Pons (tissue), 1 donor: ENCODE data around the gene SERPINB1.
A peak's percentile ranks its signal among the peaks of the same experiment; 100 is the strongest.
"Not testable (repeated sequence)": the region's sequence is repeated elsewhere in the genome, so short reads cannot be mapped to it uniquely, and the experiment has no call there.

Experiments used
- DNase-seq: peaks from one replicate; pipeline ENCODE4 v3.0.0-alpha.2; 2016; ENCODE audit warnings: low spot score

The SERPINB1 gene

DNA sequence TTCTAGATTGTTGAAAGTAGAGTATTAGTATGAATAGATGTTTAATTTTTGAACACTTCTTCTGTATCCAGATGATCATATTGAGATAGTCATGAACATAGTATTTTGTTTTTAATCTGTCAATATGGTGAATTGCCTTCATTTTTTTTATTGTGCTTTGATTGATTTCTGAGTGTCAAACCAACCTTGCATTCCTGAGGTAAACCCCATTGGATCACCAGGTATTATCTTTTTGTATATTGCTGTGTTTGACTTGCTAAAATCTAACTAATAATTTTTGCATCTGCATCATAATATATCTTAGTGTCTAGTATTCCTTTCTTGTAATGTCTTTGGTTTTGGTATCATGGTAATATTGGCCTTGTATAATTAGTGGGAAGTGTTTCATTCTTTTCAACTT lies 25.5 kb downstream of the SERPINB1 start:
- no peak for DNase-seq

DNA sequence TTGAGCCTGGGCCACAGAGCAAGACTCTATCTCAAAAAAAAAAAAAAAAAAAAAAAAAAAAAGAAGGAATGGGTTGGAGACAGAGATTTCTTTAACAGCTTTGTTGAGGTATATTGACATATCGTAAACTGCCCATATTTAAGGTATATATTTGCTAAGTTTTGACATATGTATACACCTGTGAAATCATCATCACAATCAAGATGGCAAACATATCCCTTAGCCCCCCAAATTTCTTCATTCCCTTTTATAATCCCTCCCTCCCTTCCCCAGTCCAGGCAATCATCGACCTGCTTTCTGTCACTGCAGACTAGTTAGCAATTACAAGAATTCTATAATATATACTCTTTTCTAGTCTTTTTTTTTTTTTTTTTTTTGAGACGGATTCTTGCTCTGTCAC lies 29.0 kb downstream of the SERPINB1 start:
- no peak for DNase-seq

DNA sequence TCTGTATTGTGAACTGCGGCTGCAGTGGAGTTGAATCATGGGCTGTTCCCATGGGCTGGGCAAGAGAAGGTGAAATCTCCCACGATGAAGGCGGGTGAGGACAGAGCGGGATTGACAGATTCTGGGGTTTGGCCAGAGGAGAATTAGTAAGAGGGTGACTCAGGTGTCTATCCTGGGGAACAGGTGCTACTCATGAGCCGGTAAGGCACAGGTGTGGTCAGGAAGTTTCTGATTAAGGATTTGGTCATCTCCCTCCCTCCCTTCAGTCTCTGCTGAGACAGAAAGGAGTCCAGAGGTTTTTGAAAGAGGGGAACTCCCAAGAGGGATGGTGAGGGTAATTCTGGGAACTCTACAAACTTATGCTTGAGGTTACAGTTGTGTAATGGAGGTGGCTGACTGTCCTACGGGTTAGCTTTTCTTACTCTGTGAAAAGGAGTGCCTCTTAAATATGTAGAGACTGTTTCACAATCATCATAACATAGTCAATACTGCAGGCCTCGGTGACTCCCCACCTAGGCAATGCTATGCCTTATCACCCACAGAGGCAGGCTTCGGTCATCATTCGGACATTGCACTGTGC lies 31.5 kb downstream of the SERPINB1 start:
- DNase-seq, result no peak

DNA sequence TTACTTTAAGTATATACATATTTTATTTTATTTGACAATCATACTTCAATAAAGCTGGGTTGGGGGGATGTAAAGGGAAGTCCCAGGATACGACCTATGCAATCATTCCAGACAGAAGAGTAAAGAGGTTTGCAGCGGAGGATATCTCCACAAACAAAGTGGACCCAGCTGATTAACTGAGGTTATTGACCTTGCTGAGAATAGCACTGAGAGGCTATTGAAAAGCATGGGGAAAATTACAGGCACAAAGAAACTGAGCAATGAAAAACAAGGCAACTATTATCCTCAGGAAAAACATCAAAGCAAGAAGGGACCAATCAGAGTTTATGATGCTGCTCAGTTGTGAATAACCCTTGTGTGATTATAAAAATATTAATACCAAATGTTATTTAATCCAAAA lies 32.6 kb downstream of the SERPINB1 start:
- DNase-seq, result peak; percentile 51

DNA sequence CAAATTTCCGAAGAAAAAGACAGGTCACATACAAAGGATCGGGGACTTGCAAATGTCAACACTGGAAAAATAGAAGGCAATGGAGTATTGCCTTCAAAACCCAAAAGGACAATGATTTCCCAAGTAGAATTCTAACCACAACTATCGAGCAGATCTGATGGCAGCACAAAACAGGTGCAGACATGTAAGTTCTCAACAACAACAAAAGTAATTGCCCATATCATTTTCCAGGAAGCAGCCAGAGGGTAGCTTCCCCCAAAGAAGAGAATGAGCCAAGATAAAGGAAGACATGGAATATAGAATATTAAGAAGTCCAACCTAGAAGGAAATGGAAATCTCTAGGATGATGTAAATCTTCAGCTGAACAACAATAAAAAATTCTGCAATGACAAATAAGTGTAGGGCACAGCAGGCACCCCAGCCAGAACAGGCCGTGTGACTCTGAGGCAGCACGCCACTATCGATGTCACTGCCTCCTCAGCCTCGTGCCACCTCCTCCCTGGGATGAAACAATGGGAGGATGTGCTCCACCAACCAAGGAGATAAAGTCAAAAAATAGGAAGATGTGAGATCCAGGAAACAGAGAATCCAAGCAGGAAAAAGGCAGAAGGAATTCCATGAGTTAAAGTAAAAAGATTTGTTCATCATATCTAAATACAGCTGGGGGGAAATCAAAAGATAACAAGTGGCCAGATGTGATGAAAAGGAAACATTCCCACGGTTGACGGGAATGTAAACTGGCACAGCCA lies 34.1 kb downstream of the SERPINB1 start:
- no peak for DNase-seq

DNA sequence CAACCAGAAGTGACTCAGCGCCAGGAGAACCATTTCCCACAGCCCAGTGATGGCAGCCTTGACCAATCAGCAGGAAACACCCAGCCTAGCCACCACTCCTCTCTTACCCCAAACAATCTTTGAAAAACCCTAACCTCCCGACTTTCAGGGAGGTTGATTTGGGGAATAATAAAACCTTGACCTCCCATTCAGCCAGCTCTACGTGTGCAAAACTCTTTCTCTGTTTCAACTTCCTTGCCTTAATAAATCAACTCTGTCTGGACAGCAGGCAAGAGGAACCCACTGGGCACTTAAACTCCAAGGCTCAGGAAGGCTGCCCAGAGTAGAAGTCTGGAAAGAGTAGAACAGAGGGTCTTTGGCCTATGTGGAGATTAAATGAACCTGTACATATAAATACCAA lies 35.0 kb downstream of the SERPINB1 start:
- DNase-seq, result no peak

DNA sequence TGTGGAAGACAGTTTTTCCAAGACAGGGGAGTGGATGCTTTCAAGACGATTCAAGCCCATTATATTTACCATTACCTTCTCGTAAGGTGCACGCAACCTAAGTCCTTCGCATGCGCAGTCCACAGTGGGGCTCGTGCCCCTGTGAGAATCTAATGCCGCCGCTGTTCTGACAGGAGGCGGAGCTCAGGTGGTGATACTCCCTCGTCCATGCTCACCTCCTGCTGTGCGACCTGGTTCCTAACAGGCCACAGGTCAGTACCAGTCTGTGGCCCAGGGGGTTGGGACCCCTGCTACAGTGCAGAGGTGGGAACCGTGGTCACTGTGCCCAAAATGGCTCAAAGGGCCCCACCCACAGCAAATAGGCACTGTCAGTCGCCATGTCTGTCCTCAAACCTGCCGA lies 36.6 kb downstream of the SERPINB1 start:
- no peak for DNase-seq

DNA sequence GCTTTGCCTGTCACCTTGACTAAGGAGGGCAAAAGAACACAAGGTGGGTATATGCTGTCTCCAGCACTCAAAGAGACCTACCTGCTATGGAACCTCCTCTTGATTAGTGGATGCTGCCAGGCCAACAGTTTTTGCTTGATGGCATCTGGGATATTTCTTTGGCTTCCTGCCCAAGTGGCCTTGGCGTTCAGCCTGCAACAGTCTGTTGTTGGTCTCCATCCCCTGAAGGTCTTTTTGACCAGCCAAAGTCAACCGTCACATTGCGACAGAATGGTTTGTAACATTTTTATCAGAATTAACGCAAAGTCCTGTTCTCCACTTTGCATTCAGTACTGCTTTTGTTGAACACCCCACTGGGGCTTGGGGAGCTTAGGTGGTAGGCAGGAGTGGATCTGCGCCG lies 37.1 kb downstream of the SERPINB1 start:
- no peak for DNase-seq

DNA sequence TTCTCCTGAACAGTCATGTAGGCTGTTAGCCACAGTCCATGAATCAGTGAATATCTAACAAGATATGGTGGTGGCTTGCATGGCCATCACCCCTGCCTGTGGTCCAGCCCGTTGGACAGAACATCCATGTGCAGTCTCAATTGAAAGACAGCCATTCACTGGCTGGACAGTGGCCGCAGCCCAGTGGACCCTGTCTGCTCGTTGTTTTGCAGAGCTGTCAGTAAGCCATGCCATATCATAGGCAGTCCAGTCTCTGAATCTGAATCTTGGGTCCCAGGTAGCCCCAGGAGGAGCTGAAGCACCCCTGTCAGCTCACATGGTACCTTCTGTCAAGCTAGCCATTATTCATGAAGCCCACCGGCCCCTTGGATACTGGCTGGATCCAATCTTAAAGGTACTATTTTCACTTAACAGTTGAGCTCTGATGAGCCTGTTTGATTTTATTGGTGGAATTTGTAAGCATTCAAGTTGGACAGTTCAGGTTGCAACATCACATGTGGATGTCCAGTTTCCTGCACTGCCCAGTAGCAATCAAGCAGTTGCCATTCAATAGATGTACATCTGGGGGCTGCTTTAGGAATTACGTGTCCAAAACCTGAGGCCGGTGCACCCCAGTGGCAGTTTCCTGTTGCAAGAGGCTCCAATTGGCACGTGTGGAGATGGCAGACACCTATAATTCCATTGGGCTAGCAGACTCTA lies 37.8 kb downstream of the SERPINB1 start:
- DNase-seq, result no peak

DNA sequence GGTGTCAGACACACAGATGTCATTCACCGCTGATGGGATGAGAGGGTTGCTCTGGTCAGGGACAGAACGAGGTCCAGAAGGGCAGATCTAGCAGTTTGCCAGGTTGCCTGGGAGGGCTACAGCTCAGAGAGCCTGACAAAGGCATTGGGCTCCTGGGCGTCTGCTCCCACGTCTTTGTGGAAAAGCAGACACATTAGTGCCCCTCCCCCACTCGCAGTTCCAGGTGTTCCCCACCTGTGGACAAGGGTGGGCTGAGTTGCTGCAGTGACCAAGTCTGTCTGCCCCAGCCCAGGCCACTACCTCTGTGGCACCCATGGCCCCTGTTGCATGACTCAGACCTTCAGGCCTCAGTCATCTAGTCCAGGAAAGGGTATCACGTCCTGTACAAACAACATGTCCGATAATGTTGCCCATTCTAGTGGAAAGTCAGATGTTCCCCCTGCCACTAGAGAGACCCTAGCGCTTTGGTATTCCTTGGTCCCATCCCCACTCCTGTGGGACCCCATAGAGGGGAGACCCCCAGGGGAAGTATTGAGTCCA lies 39.1 kb downstream of the SERPINB1 start:
- DNase-seq, result no peak

DNA sequence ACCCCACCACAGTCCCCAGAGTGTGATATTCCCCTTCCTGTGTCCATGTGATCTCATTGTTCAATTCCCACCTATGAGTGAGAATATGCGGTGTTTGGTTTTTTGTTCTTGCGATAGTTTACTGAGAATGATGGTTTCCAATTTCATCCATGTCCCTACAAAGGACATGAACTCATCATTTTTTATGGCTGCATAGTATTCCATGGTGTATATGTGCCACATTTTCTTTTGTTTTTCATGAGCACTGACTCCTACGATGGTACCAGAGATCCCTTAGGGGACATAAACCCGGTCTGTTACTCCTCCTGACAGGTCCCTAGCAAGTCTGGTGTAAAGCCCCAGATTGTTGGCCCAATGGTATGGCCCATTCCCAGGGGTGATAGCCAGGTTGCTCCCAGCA lies 40.0 kb downstream of the SERPINB1 start:
- not testable (repeated sequence) for DNase-seq

DNA sequence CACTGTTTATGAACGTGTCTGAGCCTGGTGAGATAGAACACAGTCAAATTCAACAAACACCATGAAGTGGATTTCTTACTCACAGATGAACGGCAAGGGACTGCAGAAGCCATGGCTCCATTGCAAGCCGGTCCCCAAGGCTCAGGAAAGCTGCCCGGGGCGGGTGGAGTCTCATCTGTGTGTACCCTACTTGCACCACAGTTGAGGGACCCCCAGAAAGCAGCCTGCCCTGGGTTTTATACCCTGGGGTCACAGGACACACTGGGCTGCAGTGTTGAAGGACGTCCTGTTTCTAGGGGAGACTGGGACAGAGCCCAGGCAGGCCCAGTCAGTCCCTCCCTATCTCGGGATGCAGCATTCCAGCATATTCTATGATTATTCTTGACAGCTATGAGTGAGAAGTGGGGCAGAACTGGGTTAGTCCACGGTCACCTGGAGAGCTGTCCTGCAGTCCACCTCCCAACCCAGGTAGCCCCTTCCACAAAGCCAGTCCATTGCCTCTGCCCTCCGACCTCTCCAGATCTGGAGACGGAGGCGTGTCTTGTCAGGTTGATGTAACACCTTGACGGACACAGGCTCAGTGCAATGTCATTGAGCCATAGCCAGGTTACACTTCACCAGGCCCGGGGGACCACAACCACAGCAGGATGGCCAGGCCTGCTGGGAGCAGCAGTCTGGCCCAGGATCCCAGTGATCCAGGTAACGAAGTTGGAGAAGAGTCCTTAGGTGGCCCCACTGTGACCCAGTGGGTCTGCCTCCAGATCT lies 40.9 kb downstream of the SERPINB1 start:
- no peak for DNase-seq

DNA sequence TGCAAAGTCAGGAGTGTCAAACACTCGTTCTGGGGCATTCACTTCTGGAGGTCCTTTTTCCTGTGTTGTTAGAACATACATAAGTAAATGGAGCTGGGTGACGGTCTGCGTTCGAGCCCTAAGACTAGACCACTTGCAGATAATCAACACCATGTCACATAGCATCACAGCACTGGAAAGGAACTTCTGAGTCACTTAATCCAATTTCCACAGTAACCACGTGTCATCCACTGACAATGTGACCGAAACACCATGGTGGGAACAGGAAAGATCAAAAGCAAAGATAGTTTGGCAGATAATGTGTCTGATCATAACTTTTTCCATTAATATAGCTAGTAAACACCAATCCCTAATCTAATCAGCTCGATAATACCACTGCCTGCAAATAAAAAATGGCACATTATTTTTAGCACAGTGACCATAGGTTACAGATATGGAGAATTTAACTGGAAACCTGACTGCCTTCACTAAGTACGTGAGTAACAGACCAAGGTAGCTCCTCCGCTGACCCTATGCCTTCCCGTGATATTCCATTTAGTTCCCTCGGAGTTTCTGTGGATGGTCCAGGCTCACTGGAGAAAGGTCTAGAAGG lies 41.6 kb downstream of the SERPINB1 start:
- DNase-seq, result no peak

DNA sequence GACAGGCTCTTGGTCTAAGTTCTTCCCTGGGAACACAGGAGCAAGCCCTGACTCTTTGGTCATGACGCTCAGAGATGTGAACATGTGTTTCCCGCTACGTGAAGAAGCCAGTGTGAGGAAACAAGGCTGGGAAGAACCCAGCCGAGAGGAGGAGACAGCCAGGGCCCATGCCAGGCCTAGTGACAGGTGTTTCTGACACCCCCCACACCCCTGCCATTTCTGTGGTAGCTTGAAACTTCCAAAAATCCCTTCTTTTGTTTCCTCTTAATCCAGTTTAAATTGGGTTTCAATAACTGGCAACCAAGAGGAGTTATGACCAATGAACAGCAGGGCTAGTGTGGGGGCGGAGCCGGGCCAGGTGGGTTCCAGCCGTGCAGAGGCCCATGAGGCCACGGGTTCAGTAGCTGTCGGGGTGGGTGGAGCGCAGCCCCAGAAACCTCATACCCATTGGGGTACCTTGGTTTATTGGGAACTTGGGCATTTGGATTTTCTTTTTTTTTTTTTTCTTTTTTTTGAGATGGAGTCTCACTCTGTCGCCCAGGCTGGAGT lies 43.0 kb downstream of the SERPINB1 start:
- no peak for DNase-seq

DNA sequence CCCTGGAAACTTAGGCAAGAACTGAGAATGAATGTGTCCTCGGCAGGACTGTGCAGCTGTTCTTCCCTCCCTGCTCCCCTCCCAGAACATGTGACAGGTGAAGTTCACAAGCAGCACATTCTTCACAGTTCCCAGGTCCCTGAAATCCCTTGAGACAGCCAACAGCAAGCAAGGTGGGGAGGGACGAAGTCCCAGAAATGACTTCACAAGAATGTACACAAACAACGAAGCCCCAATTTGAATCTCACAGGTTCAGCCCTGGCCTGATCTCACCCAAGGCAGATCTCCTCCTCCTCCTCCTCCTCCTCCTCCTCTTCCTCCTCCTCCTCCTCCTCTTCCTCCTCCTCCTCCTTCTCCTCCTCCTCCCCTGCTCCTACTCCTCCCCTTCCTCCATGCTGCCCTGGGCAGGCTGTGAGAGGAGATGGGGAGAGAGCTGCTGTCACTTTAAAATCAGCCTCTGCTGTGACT lies 44.1 kb downstream of the SERPINB1 start:
- no peak for DNase-seq

DNA sequence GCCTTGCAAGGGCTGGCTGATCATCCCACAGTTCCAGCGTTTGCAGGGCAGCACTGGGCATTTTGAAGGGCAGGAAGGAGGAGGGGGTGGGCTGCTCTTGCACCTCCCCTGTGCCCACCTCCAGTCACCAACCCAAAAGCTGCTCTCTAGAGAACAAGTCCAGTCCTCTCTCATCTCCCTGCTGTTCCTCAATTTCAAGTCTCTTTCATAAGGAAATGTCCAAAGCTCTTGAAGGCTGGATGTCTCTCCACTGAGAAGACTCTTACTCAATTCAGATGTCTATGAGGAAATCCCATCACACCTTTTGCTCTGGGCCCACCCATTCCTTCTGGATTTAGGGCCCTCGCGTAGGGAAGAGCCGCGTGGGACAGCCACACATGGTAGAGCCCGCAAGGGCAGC lies 44.8 kb downstream of the SERPINB1 start:
- no peak for DNase-seq

DNA sequence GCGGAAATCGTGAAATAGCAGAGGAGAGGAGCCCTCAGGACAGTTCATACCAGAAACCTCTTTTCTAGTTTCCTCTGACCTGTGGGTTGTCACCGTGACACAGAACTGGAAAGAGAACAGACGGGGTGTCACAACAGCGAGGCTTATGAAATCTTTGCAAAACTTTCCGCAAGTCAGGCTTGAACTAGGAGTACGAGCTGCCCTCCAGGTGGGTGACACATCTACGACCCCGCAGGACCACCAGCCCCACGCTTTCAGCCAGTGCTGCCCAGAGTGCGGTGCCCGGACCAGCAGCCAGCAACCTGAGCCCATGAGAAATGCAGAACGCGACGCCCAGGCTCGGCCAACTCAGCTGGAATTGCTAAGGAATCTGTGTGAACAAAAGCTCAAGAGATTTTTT lies 45.7 kb downstream of the SERPINB1 start:
- no peak for DNase-seq

DNA sequence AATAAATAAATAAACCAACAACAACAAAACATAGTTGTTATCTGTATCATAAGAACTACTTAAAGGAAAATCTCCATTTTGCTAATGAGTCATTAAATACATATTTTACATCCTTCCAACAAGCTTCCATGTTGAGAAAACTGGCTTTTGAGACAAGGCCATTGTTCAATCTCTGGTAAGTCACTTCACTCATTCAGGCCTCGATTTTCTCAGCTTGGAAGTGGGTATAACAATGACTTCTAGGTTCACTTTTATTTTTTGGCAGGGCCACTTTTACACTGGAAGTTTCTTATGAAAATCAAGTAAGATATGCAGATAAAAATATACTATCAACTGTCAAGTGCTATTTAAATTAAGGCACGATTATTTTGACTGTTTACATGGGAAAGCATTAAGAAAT lies 46.5 kb downstream of the SERPINB1 start:
- DNase-seq, result no peak

DNA sequence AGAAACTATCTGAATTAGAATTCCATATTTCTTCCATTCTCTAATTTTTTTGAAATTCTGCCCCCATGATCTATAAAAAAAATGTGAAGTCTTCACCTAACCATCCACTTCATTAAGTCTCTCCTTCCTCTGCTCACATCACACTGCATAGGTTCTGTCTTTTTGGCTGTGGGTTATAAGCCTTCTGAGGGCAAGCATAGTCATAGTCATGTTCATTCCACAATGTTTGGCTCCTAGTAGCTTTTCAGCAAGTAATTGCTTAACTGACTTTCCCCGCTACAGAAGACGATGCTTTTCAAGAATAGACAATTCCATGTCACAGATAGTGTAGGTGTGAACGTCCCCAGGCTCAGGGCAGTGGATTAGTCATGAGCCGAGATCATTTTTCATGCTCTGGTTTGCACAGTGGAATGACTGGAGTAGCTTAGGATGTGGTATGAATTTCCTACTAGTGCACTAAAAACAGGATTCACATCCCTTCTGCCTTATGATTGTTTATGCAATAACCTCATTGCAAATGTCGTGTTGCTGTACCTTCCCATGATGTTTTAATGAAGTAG lies 47.4 kb downstream of the SERPINB1 start:
- DNase-seq, result no peak

DNA sequence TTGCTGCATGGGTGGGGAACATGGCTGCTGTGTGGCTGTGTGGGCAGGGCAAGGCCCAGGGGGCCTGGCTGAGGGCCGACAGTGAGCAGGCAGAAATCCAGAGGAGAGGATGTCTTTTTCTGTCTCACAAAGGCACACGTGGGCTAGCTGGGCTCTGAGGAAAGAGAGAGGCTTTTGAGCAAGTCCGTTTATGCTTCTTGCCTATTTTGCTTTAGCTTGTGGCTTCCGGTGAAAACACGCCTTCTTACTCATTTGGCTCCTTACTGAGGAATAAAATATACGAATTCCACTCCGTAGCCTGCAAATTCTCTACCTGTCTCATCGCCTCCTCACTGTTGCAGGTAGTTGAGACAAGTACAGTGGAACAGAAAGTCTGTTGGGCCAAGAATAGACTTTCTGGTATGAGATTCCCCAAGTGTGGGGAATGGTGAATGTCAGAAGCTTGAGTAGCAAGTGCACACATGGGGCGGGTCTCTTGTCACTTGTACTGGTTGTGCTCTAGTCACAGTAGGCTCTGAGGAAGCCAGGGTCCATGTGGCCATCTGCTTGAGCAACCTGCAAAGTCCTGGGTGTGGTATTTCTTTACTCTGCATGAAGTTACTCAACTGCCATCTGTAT lies 48.0 kb downstream of the SERPINB1 start:
- no peak for DNase-seq
